HG03521 (cell line): ENCODE data around the gene TMEM114.
A peak's percentile ranks its signal among the peaks of the same experiment; 100 is the strongest.

Experiments
- ATAC-seq: cut with Tn5 transposase; IDR thresholded peaks from one replicate; pipeline ENCODE4 v1.9.1; 2021; ENCODE audit warnings: mild to moderate bottlenecking, moderate library complexity; ENCODE audit not compliant: unreplicated experiment

The TMEM114 gene

GRCh38 chr16:8589900-8590688 lies at the start of gene TMEM114:
TMEM114 (minus strand) TSS chr16:8590511; CDS start chr16:8589838, 673 bp downstream.
- ATAC-seq = no peak

- no peak for ATAC-seq
These were observed 49.4 kb upstream of the TMEM114 start for GRCh38 chr16:8639694-8640093.

- ATAC-seq = no peak
These were observed 44.9 kb upstream of the TMEM114 start for GRCh38 chr16:8634991-8635736.

GRCh38 chr16:8632675-8633182 lies 42.4 kb upstream of the TMEM114 start:
- no peak for ATAC-seq

GRCh38 chr16:8631818-8632465 lies 41.6 kb upstream of the TMEM114 start:
- no peak for ATAC-seq

- no peak for ATAC-seq
These were observed 41.1 kb upstream of the TMEM114 start for GRCh38 chr16:8631373-8631772.

- ATAC-seq = no peak
These were observed 40.1 kb upstream of the TMEM114 start for GRCh38 chr16:8630255-8630953.

GRCh38 chr16:8628981-8629725 lies 38.8 kb upstream of the TMEM114 start:
- no peak for ATAC-seq

GRCh38 chr16:8627456-8627855 lies 37.1 kb upstream of the TMEM114 start:
- ATAC-seq = no peak

- ATAC-seq = no peak
These were observed 36.6 kb upstream of the TMEM114 start for GRCh38 chr16:8626946-8627345.

- no peak for ATAC-seq
These were observed 35.3 kb upstream of the TMEM114 start for GRCh38 chr16:8625491-8626087.

GRCh38 chr16:8623634-8624033 lies 33.3 kb upstream of the TMEM114 start:
- ATAC-seq = no peak

- no peak for ATAC-seq
These were observed 32.0 kb upstream of the TMEM114 start for GRCh38 chr16:8622315-8622656.

- peak; percentile 92 for ATAC-seq
These were observed 31.4 kb upstream of the TMEM114 start, which contains the start of gene METTL22 for GRCh38 chr16:8621572-8622314. METTL22 (plus strand) TSS chr16:8621698; CDS start chr16:8625666, 3,968 bp downstream.

GRCh38 chr16:8621222-8621571 lies 30.9 kb upstream of the TMEM114 start:
- ATAC-seq = no peak

GRCh38 chr16:8620535-8620934 lies 30.2 kb upstream of the TMEM114 start:
- no peak for ATAC-seq

- ATAC-seq = no peak
These were observed 29.5 kb upstream of the TMEM114 start for GRCh38 chr16:8619671-8620370.

- no peak for ATAC-seq
These were observed 24.2 kb upstream of the TMEM114 start for GRCh38 chr16:8614435-8615029.
